ENCODE data around the gene AHCYL2. TPM values are rescaled to one million over a fixed set of nuclear protein-coding genes. Genes with fewer than 3 reads are reported as not detected.
"Not testable (repeated sequence)": the region's sequence is repeated elsewhere in the genome, so short reads cannot be mapped to it uniquely, and the experiment has no call there.

AHCYL2 gene
- total RNA-seq, 1 donor from 2014 or later = 26.0 TPM

DNA sequence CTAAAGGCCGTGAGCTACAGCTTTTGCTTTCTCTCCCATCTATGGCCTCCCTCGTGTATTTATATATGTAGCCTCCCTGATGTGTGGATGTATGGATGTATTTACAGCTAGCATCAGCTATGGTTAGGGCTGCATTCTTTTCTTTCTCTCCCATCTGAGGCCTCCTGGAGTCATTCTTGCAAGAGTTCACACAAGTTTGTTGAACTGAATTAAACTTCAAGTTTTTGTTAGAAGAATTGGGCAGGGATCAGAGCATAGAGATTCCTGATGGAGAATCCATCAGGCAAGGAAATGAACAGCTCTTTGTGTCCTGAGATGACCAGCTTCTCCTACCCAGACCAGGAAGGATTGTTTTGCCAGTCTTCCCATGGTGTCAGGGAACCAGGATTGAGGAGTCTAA is 60.3 kb downstream of the AHCYL2 start:
- no peaks in the 10 kb centered on the region for H3K27me3 Mint-ChIP-seq
- H3K36me3 Mint-ChIP-seq (ENCODE audit: insufficient read depth) = no peaks in the 10 kb centered on the region
- no peak overlapping the region for H3K4me3 Mint-ChIP-seq (ENCODE audit: low read depth)
- no peak overlapping the region for H3K27ac Mint-ChIP-seq
- peaks cover 2% of the 10 kb centered on the region for H3K4me1 Mint-ChIP-seq (ENCODE audit: low read depth)
- no peak for DNase-seq (ENCODE audit: low spot score, unreplicated experiment)
- TF ChIP-seq, protein P1, sequence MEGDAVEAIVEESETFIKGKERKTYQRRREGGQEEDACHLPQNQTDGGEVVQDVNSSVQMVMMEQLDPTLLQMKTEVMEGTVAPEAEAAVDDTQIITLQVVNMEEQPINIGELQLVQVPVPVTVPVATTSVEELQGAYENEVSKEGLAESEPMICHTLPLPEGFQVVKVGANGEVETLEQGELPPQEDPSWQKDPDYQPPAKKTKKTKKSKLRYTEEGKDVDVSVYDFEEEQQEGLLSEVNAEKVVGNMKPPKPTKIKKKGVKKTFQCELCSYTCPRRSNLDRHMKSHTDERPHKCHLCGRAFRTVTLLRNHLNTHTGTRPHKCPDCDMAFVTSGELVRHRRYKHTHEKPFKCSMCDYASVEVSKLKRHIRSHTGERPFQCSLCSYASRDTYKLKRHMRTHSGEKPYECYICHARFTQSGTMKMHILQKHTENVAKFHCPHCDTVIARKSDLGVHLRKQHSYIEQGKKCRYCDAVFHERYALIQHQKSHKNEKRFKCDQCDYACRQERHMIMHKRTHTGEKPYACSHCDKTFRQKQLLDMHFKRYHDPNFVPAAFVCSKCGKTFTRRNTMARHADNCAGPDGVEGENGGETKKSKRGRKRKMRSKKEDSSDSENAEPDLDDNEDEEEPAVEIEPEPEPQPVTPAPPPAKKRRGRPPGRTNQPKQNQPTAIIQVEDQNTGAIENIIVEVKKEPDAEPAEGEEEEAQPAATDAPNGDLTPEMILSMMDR (IDR thresholded peaks at IDR 0.05; ENCODE audit: unreplicated experiment) = no peak
- no peaks in the 10 kb centered on the region for H3K9me3 Mint-ChIP-seq (ENCODE audit: low read depth)

DNA sequence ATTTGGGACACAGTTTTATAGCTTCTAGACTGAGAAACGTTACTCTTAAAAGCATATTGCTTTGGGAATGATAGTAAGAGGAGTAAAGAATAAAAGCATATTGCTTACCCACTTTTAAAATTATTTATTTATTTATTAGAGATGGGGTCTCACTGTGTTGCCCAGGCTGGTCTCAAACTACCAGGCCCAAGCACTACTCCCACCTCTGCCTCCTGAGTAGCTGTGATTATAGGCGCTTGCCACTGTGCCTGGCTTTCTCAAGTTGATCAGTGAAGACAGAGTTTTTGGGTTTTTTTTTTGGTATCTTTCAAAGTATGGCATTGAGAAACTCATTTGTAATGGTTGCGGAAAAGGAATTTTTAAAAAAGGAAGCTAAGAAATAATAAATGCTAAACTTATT is 68.0 kb downstream of the AHCYL2 start:
- H3K9me3 Mint-ChIP-seq (ENCODE audit: low read depth) = no peaks in the 10 kb centered on the region
- H3K36me3 Mint-ChIP-seq (ENCODE audit: insufficient read depth) = no peaks in the 10 kb centered on the region
- H3K27ac Mint-ChIP-seq = no peak overlapping the region
- no peaks in the 10 kb centered on the region for H3K4me1 Mint-ChIP-seq (ENCODE audit: low read depth)
- no peak for DNase-seq (ENCODE audit: low spot score, unreplicated experiment)
- H3K27me3 Mint-ChIP-seq = no peaks in the 10 kb centered on the region
- TF ChIP-seq, protein P1 (IDR thresholded peaks at IDR 0.05; ENCODE audit: unreplicated experiment) = no peak
- no peak overlapping the region for H3K4me3 Mint-ChIP-seq (ENCODE audit: low read depth)

DNA sequence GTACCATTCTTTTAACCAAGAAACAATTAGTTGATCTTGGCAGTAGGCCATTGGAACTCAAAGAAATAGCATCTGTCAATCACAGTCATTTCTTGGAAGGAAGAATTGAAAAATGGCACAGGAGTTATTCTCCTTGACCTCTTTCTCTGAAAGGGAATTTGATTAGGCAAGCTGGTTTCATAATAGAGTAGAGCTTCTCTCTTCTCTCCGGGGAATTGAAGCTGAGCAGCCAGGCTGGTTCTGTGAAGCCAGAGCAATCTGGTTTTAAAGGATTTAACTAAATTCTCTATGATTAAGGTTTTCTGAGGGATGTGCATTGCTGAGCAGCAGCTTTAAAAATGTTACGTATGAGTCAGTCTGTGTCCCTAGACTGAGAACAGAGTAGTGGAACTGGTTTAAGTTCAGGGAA is 70.2 kb downstream of the AHCYL2 start:
- no peak overlapping the region for H3K4me3 Mint-ChIP-seq (ENCODE audit: low read depth)
- no peaks in the 10 kb centered on the region for H3K36me3 Mint-ChIP-seq (ENCODE audit: insufficient read depth)
- TF ChIP-seq, protein P1 (IDR thresholded peaks at IDR 0.05; ENCODE audit: unreplicated experiment) = no peak
- H3K27ac Mint-ChIP-seq = no peak overlapping the region
- DNase-seq (ENCODE audit: low spot score, unreplicated experiment) = no peak
- H3K27me3 Mint-ChIP-seq = no peaks in the 10 kb centered on the region
- no peaks in the 10 kb centered on the region for H3K4me1 Mint-ChIP-seq (ENCODE audit: low read depth)
- H3K9me3 Mint-ChIP-seq (ENCODE audit: low read depth) = no peaks in the 10 kb centered on the region

DNA sequence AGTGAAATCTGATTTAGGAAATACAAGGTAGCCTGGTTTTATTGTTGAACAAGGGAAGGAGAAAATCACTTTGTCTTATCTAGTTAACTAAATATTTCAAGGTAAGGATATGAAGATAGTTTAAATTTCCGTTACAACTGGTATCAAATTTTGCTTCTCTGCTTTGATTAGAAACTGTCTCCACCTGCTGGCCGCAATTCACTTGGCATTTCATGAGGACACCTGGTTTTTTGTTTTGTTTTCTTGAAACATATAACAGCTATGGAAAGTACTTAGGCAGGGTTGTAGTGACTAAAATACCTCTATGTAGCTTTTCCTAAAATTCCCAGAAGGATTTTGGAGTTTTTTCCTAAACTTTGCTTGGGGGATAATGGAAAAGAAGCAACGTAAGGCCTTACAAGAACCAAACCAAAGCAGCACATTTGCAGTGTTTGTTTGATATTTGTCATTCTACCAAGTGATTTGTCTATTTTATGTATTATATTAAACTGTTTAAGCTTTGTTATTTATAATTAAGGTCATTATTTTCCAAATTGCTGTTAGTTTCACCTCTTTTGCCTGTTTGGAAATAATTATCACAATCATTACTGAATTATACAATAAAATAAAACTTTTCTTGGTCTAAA is 73.6 kb downstream of the AHCYL2 start:
- peaks cover 19% of the 10 kb centered on the region for H3K36me3 Mint-ChIP-seq (ENCODE audit: insufficient read depth)
- TF ChIP-seq, protein P1 (IDR thresholded peaks at IDR 0.05; ENCODE audit: unreplicated experiment) = peak; percentile 81

DNA sequence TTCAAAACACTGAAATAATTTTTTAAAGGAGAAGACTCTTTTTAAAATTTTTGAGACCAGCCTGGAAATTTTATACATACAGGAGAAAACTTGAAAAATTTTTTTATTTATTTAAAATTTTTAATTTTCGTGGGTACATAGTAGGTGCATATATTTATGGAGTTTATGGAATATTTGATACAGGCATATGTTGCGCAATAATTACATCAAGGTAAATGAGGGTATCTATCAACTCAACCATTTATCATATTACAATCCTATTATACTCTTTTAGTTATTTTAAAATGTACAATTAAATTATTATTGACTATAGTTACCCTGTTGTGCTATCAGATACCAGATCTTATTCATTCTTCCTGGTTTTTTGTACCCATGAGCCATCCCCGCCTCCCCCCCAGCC is 75.1 kb downstream of the AHCYL2 start:
- Mint-ChIP-seq H3K4me1 (ENCODE audit: low read depth) (no peaks in the 10 kb centered on the region), H3K4me3 (ENCODE audit: low read depth) (no peak overlapping the region), H3K27me3 (no peaks in the 10 kb centered on the region), H3K27ac (no peak overlapping the region), H3K36me3 (ENCODE audit: insufficient read depth) (peaks cover 26% of the 10 kb centered on the region), H3K9me3 (ENCODE audit: low read depth) (peaks cover 34% of the 10 kb centered on the region)
- TF ChIP-seq, protein P1 (IDR thresholded peaks at IDR 0.05; ENCODE audit: unreplicated experiment) = no peak
- no peak for DNase-seq (ENCODE audit: low spot score, unreplicated experiment)

More for the DNA sequence above, 73.6 kb downstream of the AHCYL2 start:
- H3K4me3 Mint-ChIP-seq (ENCODE audit: low read depth) = no peak overlapping the region
- no peak overlapping the region for H3K27ac Mint-ChIP-seq
- no peak for DNase-seq (ENCODE audit: low spot score, unreplicated experiment)
- no peaks in the 10 kb centered on the region for H3K4me1 Mint-ChIP-seq (ENCODE audit: low read depth)
- no peaks in the 10 kb centered on the region for H3K27me3 Mint-ChIP-seq
- H3K9me3 Mint-ChIP-seq (ENCODE audit: low read depth) = peaks cover 22% of the 10 kb centered on the region

- H3K27me3 Mint-ChIP-seq; H3K4me3 Mint-ChIP-seq (ENCODE audit: low read depth); H3K27ac Mint-ChIP-seq; DNase-seq (ENCODE audit: low spot score, unreplicated experiment); H3K4me1 Mint-ChIP-seq (ENCODE audit: low read depth): not testable (repeated sequence)
- Mint-ChIP-seq H3K36me3 (ENCODE audit: insufficient read depth) (peaks cover 26% of the 10 kb centered on the region), H3K9me3 (ENCODE audit: low read depth) (peaks cover 35% of the 10 kb centered on the region)
These were observed 75.5 kb downstream of the AHCYL2 start for GRCh38 chr7:129300299-129300698.
